Measurements from ENCODE around the gene EXT2. TPM values are rescaled to one million over a fixed set of nuclear protein-coding genes. Genes with fewer than 3 reads are reported as not detected.

EXT2 gene
- polyA plus RNA-seq, 1 experiment, result 171 TPM

GRCh38 chr11:44113572-44113971, 18.1 kb downstream of the EXT2 start:
- no peaks in the 10 kb centered on the region for H3K27me3 ChIP-seq (ENCODE audit: control insufficient read depth, insufficient read depth, low read length)
- DNase-seq (ENCODE audit: low read depth), result no peak
- ChIA-PET POLR2A (no interaction called here), CTCF (interaction anchor here (0.6 to 1.1 kb wide), 2 partner anchors 18 to 24 kb away, joined by 3 to 5 read pairs; partner anchors contain the start of gene EXT2)
- H3K36me3 ChIP-seq (ENCODE audit: control insufficient read depth, insufficient read depth, low read length), result peaks cover 8% of the 10 kb centered on the region
- H3K4me3 ChIP-seq (ENCODE audit: low read depth, low read length), result no peak overlapping the region
- TF ChIP-seq CTCF (IDR thresholded peaks at IDR 0.05; ENCODE audit: insufficient read depth, low read depth, low read length), result no peak

GRCh38 chr11:44116234-44116830, 20.9 kb downstream of the EXT2 start:
- no peak overlapping the region for H3K4me3 ChIP-seq (ENCODE audit: low read depth, low read length)
- TF ChIP-seq CTCF (IDR thresholded peaks at IDR 0.05; ENCODE audit: insufficient read depth, low read depth, low read length), result no peak
- DNase-seq (ENCODE audit: low read depth), result no peak
- no peaks in the 10 kb centered on the region for H3K27me3 ChIP-seq (ENCODE audit: control insufficient read depth, insufficient read depth, low read length)
- ChIA-PET CTCF (interaction anchor here (1.1 kb wide), 2 partner anchors 23 to 141 kb away, joined by 3 read pairs; no protein-coding TSS in a partner anchor), POLR2A (no interaction called here)
- peaks cover 9% of the 10 kb centered on the region for H3K36me3 ChIP-seq (ENCODE audit: control insufficient read depth, insufficient read depth, low read length)

GRCh38 chr11:44120169-44120568, 24.7 kb downstream of the EXT2 start:
- CTCF ChIA-PET, result interaction anchor here (0.7 to 2.6 kb wide), 8 partner anchors 10 to 58 kb away, joined by 3 to 13 read pairs (median 5); no protein-coding TSS in a partner anchor
- Histone ChIP-seq H3K4me3 (ENCODE audit: low read depth, low read length) (no peak overlapping the region), H3K27me3 (ENCODE audit: control insufficient read depth, insufficient read depth, low read length) (no peaks in the 10 kb centered on the region), H3K36me3 (ENCODE audit: control insufficient read depth, insufficient read depth, low read length) (peaks cover 6% of the 10 kb centered on the region; the same call in 1 of the 2 replicates)
- DNase-seq (ENCODE audit: low read depth), result no peak
- POLR2A ChIA-PET, result no interaction called here
- TF ChIP-seq CTCF (IDR thresholded peaks at IDR 0.05; ENCODE audit: insufficient read depth, low read depth, low read length), result peak; percentile 22; the same call in 1 of the 2 replicates

- CTCF ChIA-PET, result interaction anchor here (1.0 kb wide), 1 partner anchor 10 kb away, joined by 3 read pairs; no protein-coding TSS in a partner anchor
- Histone ChIP-seq H3K27me3 (ENCODE audit: control insufficient read depth, insufficient read depth, low read length) (no peaks in the 10 kb centered on the region), H3K4me3 (ENCODE audit: low read depth, low read length) (no peak overlapping the region), H3K36me3 (ENCODE audit: control insufficient read depth, insufficient read depth, low read length) (peaks cover 13% of the 10 kb centered on the region)
- no peak for TF ChIP-seq CTCF (IDR thresholded peaks at IDR 0.05; ENCODE audit: insufficient read depth, low read depth, low read length)
- no peak for DNase-seq (ENCODE audit: low read depth)
- POLR2A ChIA-PET, result no interaction called here
Measured at GRCh38 chr11:44125598-44125997, 30.1 kb downstream of the EXT2 start.

- Histone ChIP-seq H3K4me3 (ENCODE audit: low read depth, low read length) (no peak overlapping the region), H3K36me3 (ENCODE audit: control insufficient read depth, insufficient read depth, low read length) (peaks cover 16% of the 10 kb centered on the region), H3K27me3 (ENCODE audit: control insufficient read depth, insufficient read depth, low read length) (no peaks in the 10 kb centered on the region)
- no peak for DNase-seq (ENCODE audit: low read depth)
- TF ChIP-seq CTCF (IDR thresholded peaks at IDR 0.05; ENCODE audit: insufficient read depth, low read depth, low read length), result no peak
- ChIA-PET CTCF (no interaction called here), POLR2A (no interaction called here)
Measured at GRCh38 chr11:44126304-44126703, 30.8 kb downstream of the EXT2 start.

Data from BJ (cell line).